Astrocyte (in vitro differentiated cells and primary cell): ENCODE measurements around the gene CREB3L1.
A peak's percentile ranks its signal among the peaks of the same experiment; 100 is the strongest.

Experiments used
- EZH2 ChIP-seq: IDR thresholded peaks from 2 replicates; pipeline ENCODE4 v1.6.1; 2012; ENCODE audit warnings: mild to moderate bottlenecking, low read length, inconsistent platforms; ENCODE audit not compliant: insufficient read depth
- TF ChIP-seq, protein P1 (sequence below): IDR thresholded peaks from 2 replicates; pipeline ENCODE4 v1.5.1; 2011; ENCODE audit warnings: low read depth, mild to moderate bottlenecking, inconsistent platforms, low read length, moderate library complexity; ENCODE audit not compliant: insufficient read depth

DNA sequence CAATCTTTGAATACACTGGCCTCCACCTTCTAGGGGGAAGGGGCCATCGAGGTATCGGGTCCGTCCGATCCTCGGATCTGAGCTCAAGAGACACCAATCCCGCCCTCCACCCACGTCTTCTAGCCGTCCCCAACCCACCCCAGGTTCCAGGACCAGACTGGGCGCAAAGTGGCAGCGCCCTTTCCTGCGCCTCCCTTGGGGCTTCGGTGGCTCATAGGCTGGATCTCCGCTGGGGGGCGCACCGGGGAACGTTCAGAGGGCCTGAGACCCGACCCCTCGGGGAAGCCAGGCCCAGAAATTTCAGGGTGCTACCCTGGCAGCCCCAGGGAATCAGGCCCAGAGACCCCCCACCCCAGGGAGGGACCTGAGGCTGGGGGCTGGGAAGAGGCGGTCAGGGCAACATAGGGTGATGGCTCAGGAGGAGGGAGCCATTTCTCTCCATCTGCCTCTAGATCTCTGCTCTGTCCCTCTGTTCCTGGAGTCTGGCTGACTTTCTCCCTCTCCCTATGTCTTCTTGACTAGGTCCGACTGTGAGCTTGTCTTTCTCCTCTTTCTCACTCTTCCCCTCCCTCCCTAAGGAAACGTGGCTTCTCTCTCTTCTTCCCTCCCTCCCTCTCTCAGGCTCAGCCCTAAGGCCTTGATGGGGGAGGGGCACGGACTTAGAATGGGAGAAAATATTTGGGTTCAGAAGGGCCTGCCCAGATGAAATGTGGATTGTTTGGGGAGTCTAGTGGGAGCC, 1.1 kb downstream of the CREB3L1 start:
- TF ChIP-seq, protein P1, sequence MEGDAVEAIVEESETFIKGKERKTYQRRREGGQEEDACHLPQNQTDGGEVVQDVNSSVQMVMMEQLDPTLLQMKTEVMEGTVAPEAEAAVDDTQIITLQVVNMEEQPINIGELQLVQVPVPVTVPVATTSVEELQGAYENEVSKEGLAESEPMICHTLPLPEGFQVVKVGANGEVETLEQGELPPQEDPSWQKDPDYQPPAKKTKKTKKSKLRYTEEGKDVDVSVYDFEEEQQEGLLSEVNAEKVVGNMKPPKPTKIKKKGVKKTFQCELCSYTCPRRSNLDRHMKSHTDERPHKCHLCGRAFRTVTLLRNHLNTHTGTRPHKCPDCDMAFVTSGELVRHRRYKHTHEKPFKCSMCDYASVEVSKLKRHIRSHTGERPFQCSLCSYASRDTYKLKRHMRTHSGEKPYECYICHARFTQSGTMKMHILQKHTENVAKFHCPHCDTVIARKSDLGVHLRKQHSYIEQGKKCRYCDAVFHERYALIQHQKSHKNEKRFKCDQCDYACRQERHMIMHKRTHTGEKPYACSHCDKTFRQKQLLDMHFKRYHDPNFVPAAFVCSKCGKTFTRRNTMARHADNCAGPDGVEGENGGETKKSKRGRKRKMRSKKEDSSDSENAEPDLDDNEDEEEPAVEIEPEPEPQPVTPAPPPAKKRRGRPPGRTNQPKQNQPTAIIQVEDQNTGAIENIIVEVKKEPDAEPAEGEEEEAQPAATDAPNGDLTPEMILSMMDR: peak; percentile 48
- no peak for TF ChIP-seq EZH2
